ENCODE data around the gene HSPBAP1.

- TF ChIP-seq CTCF (IDR thresholded peaks at IDR 0.05; ENCODE audit: low read length) (no peak), EZH2 (optimal IDR thresholded peaks at IDR 0.05; ENCODE audit: low read depth, low read length) (no peak)
Measured at GRCh38 chr3:122766430-122766829, 27.2 kb downstream of the HSPBAP1 start.

All from MM.1S (cell line).